T-helper 1 cell treated with Interleukin-12 subunit alpha and Interleukin-12 subunit beta and Interleukin-4 antibody, amounts not matched to agents 30 ng/mL and 1 ng/mL, for 36 hours (primary cell): Measurements from ENCODE around the gene DPY19L3. TPM values are rescaled to one million over a fixed set of nuclear protein-coding genes. Genes with fewer than 3 reads are reported as not detected.
"Not testable (repeated sequence)": the region's sequence is repeated elsewhere in the genome, so short reads cannot be mapped to it uniquely, and the experiment has no call there.

Experiments used
- intact Hi-C: fragments of 100-400 bp; cut with micrococcal nuclease; formaldehyde crosslinking; loops from one replicate; pipeline ENCODE4 v1.15.1; 2024
- total RNA-seq: library from RNA; stranded (reverse); gene quantifications from 2 replicates; pipeline ENCODE4 v1.2.3, GENCODE V29; 2022

DPY19L3 gene
- total RNA-seq, 1 donor from 2014 or later = 10.6 TPM

GRCh38 chr19:32396046-32396652 lies 9.4 kb upstream of the DPY19L3 start:
- intact Hi-C loops = no loop called here

GRCh38 chr19:32397671-32398101 lies 7.9 kb upstream of the DPY19L3 start:
- intact Hi-C loops = no loop called here

DNA sequence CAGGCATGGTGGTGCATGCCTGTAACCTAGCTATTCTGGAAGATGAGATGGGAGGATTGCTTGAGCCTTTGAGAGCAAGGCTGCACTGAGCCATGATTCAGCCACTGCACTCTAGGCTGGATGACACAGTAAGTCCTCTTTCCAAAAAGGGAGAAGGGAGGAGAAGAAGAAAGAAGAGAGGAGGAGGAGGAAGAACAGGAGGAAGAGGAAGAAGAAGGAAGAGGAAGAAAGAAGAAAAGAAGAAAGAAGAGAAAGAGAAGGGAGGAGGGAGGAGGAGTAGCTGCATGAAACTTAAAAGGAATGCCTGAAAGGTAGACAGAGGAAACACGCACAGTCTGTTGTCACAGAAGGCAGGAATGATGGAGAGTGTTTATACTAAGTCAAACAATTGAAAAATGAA lies 3.6 kb upstream of the DPY19L3 start:
- intact Hi-C loops = loop anchor here (10.0 kb wide), 1 partner anchor 973 kb away; the partner anchor contains the start of gene CEBPG

DNA sequence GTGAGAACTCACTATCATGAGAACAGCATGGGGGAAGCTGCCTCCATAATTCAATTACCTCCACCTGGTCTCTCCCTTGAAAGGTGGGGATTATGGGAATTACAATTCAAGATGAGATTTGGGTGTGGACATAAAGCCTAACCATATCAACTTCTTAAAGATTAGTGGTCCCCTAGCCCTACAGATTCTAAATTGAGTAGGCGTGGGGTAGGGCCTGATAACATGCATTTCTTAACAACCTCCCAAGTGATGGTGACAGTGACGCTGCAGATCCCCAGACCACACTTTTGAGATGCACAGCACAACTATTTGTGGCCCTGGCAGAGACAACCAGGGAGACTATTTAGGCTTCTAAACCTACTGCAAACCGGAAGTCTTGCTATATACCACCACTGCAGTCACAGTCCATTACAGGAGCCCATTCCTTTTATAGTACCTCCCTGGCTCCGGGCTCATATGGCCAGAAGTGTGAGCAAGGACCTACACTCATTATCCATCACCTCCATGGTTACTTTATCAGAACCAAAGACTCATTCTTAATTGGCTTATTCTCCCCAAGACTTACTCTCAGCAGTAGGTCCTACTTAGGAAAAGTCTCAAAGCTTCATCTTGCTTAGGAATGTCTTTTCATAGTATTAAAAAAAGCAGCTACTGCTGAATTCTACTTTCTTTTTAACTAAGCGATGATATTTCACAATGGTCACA lies 2.1 kb upstream of the DPY19L3 start:
- intact Hi-C loops = loop anchor here (10.0 kb wide), 1 partner anchor 971 kb away; the partner anchor contains the start of gene CEBPG

DNA sequence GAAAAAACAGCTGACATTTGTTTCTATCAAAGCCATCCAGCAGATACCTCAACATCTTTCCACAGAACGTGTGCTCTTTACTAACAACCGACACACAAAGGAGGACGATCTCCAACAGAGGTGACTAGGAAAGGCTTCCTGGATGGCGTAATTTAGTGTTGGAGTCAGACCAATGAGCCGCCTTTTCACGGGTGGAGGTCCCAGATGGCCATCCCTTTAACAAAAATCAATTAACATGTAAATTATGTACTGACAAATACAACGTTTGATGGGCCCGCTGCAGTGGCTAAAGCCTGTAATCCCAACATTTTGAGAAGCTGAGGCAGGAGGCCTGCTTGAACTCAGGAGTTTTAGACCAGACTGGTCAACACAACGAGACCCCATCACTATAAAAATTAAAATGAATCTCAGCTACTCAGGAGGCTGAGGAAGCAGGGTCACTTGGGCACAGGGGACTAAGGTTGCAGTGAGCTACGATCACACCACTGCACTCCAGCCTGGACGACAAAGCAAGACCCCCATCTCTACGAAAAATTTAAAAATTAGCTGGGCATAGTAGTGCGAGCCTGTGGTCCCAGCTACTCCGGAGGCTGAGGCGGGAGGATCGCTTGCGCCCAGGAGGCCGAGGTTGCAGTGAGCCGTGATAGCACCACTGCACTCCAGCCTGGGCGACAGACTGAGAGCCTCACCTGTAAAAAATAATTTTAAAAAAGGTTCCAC lies 1.2 kb upstream of the DPY19L3 start:
- intact Hi-C loops = loop anchor here (2.0 to 10.0 kb wide), 3 partner anchors 772 to 1190 kb away; partner anchors contain the start of gene CEBPG

GRCh38 chr19:32404933-32405430 lies 588 bp upstream of the DPY19L3 start:
- intact Hi-C loops = loop anchor here (1.0 to 10.0 kb wide), 9 partner anchors 59 to 1767 kb away; partner anchors contain the start of genes ANKRD27, CEBPG, FAAP24 and LSM14A

DNA sequence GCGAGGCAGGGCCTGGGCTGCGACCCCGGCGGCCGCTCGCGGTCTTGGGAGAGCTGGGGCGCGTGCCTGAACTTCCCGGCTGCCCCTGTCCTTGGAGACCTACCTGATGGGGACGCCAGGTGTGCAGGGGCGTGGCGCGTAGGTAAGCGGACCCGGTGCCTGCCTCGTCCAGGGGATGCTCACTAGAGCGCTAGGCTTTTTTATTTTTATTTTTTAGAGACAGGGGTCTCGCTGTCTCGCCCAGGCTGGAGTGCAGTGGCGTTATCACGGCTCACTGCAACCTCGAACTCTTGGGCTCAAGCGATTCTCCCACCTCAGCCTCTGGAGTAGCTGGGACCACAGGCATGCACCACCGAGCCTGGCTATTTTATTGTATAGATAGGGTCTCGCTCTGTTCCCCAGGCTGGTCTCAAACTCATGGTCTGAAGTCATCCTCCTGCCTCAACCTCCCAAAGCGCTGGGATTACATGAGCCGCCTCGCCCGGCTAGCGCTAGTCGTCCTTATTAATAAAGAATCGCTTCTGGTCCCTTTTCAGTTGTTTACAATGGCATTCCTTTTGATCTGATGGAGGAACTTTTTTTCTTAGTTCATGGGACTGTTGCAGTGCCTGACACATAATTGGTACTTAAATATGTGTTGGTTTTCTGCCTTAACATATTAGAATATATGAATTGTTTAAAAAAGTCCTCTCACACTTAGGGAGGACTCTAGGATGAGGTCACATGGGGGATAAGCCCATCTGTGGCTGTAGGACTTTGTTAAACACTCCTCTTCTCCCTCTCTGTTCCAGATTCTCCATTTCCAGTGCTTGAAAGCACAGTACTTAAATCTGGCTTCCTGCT lies 812 bp downstream of the DPY19L3 start:
- intact Hi-C loops = loop anchor here (5.0 to 10.0 kb wide), 2 partner anchors 968 to 1766 kb away; partner anchors contain the start of genes CEBPG and LSM14A

GRCh38 chr19:32407004-32407992 lies 1.7 kb downstream of the DPY19L3 start:
- intact Hi-C loops = loop anchor here (5.0 to 10.0 kb wide), 2 partner anchors 968 to 1765 kb away; partner anchors contain the start of genes CEBPG and LSM14A

GRCh38 chr19:32415246-32415645 lies 9.7 kb downstream of the DPY19L3 start:
- intact Hi-C loops = no loop called here

GRCh38 chr19:32415669-32416068 lies 10.1 kb downstream of the DPY19L3 start:
- intact Hi-C loops = no loop called here

GRCh38 chr19:32416749-32417456 lies 11.3 kb downstream of the DPY19L3 start:
- intact Hi-C loops = no loop called here

GRCh38 chr19:32418155-32418554 lies 12.6 kb downstream of the DPY19L3 start:
- intact Hi-C loops = no loop called here

DNA sequence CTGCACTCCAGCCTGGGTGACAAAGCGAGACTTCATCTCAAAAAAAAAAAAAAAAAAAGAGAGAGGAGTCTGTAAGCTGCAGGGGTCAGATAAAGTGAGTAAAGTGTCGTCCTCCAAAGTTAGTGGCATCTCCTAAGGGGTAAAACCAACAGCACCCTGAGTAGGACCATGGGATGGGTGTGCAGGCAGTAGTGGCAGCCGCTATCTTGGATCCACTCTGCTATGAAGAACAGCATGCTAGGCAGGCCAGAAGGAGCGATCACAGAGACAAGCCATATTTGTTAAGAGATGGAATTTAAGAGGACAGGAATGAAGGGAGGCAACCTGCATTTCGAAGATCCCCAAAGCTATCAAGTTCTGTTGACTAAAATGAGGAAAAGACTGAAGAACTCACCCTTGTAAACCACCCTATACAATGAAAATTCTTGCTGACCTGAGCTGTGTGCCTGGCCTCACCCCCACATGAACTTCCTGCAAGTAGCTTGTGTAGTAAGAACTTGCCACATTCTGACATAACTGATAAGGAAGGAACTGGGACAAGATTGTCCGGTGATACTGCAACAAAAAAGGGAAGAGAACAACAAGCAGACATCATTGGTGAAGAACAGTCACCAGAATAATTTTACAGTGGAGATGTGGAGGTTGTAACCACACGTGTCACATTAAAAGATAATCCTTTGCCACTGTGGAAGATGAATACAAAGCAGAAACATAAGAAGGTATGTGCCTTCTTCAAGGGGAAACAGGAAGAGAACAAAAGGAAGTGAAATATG lies 16.2 kb downstream of the DPY19L3 start:
- intact Hi-C loops = no loop called here

GRCh38 chr19:32422435-32422834 lies 16.9 kb downstream of the DPY19L3 start:
- intact Hi-C loops = no loop called here

DNA sequence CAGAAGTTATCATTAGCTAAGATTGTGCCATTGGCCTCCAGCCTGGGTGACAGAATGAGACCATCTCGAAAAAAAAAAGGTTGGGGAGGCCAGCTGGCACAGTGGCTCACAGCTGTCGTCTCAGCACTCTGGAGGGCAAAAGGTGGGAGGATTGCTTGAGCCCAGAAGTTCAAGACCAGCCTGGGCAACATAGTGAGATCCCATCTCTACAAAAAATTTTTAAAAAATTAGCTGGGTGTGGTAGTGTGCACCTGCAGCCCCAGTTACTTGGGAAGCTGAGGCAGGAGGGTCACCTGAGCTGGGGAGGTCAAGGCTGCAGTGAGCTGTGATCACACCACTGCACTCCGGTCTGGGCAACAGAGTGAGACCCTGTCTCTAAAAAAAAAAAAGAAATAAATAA lies 18.4 kb downstream of the DPY19L3 start:
- intact Hi-C loops = not testable (repeated sequence)

DNA sequence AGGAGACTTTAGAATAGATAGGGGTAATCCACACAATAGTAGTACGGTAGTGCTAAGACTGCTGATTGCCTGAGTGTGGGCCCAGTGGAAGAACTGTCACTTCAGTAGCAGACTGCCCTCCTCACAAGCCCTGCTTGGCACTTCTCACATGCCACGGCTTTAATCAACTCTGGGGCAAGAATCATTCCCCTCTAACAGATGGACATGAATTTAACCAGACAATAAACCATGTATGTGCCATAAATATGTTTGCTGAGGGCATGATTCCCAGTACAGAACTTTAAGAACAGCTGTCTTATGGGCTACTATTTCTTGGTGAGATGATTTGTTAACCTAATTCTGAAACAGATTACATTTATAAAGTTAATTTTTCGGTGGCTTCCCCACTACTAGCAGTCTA lies 22.0 kb downstream of the DPY19L3 start:
- intact Hi-C loops = no loop called here

DNA sequence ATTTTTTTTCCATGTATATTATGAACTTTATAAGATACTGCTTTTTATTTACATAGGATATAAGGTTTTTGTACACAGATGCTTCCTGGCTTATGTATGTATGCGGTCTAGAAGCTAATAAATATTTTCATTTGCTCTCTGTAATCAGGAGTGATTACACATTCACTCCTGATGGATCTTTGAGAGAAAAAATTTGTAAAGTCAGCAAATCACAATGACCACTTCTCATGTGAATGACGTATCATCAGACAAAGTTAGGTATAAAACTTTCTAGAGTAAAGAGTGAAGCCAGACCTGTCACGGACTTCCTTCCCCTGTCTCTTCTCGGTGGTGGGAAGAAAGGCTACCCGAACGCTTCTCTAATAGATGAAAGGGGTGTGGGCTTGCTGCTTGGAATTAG lies 31.1 kb downstream of the DPY19L3 start:
- intact Hi-C loops = no loop called here

DNA sequence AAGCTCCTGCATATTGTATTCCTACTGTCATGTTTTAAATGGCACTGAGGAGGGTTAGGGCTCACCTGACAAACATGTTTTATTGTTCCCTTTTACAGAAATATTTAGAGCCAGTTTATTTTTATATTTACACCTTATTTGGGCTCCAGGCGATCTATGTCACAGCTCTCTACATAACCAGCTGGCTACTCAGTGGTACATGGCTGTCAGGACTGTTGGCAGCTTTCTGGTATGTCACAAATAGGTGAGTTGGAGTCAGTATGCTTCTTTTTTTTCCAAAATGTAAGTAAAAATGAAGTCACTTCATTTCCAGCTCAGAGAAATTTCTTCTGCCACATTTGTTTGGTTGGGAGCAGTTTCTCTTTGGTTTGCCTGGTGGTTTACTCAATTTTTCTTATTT lies 31.5 kb downstream of the DPY19L3 start:
- intact Hi-C loops = no loop called here
